Measurements from ENCODE around the gene DDAH2. TPM values are rescaled to one million over a fixed set of nuclear protein-coding genes. Genes with fewer than 3 reads are reported as not detected.

The DDAH2 gene
- total RNA-seq, 4 donors from 2014 or later: 65.7 to 124 (median 106) TPM

- no peak for DNase-seq (ENCODE audit: low spot score in 2 of 2)
- H3K4me3 ChIP-seq (ENCODE audit: low read depth, poor library complexity, severe bottlenecking): no peak overlapping the region
- TF ChIP-seq CTCF (IDR thresholded peaks at IDR 0.05): no peak
- TF ChIP-seq POLR2A (IDR thresholded peaks at IDR 0.05): no peak
- intact Hi-C loops (cut with DNase I; ENCODE audit: low total_unique reads): no loop called here
- WGBS, 2 donors: 80% methylated on average over 32 of the region's 32 CpGs
Measured at GRCh38 chr6:31775633-31776484, 46.8 kb upstream of the DDAH2 start.

- WGBS, 2 donors: 46 to 54% methylated on average over 4 of the region's 4 CpGs
- H3K4me3 ChIP-seq (ENCODE audit: low read depth, poor library complexity, severe bottlenecking): no peak overlapping the region
- intact Hi-C loops (cut with DNase I; ENCODE audit: low total_unique reads): no loop called here
- TF ChIP-seq CTCF (IDR thresholded peaks at IDR 0.05): no peak
- TF ChIP-seq POLR2A (IDR thresholded peaks at IDR 0.05): no peak
- no peak for DNase-seq (ENCODE audit: low spot score in 2 of 2)
Measured at GRCh38 chr6:31775184-31775583, 46.1 kb upstream of the DDAH2 start.

GRCh38 chr6:31771992-31772358 lies 42.9 kb upstream of the DDAH2 start:
- 66 to 71% methylated on average over 4 of the region's 4 CpGs for WGBS, 2 donors
- H3K4me3 ChIP-seq (ENCODE audit: low read depth, poor library complexity, severe bottlenecking): no peak overlapping the region
- no peak for DNase-seq (ENCODE audit: low spot score in 2 of 2)
- no peak for TF ChIP-seq CTCF (IDR thresholded peaks at IDR 0.05)
- intact Hi-C loops (cut with DNase I; ENCODE audit: low total_unique reads): no loop called here

GRCh38 chr6:31770860-31771259 lies 41.8 kb upstream of the DDAH2 start:
- no peak for DNase-seq (ENCODE audit: low spot score in 2 of 2)
- TF ChIP-seq CTCF (IDR thresholded peaks at IDR 0.05) (no peak), POLR2A (IDR thresholded peaks at IDR 0.05) (no peak)
- 89% methylated on average over 2 of the region's 2 CpGs for WGBS, 2 donors
- intact Hi-C loops (cut with DNase I; ENCODE audit: low total_unique reads): no loop called here
- H3K4me3 ChIP-seq (ENCODE audit: low read depth, poor library complexity, severe bottlenecking): no peak overlapping the region

GRCh38 chr6:31769684-31770371 lies 40.7 kb upstream of the DDAH2 start:
- no peak overlapping the region for H3K4me3 ChIP-seq (ENCODE audit: low read depth, poor library complexity, severe bottlenecking)
- 56 to 57% methylated on average over 12 of the region's 12 CpGs for WGBS, 2 donors
- intact Hi-C loops (cut with DNase I; ENCODE audit: low total_unique reads): loop anchor here (5.0 kb wide), 2 partner anchors 83 to 1452 kb away; no protein-coding TSS in a partner anchor
- peak; percentile 45 to 93 for DNase-seq (ENCODE audit: low spot score in 2 of 2)
- no peak for TF ChIP-seq POLR2A (IDR thresholded peaks at IDR 0.05)
- peak in 1 of 3 donors; percentile 32 for TF ChIP-seq CTCF (IDR thresholded peaks at IDR 0.05)
